ENCODE data around the gene LRRC23.

- TF ChIP-seq, protein P1, sequence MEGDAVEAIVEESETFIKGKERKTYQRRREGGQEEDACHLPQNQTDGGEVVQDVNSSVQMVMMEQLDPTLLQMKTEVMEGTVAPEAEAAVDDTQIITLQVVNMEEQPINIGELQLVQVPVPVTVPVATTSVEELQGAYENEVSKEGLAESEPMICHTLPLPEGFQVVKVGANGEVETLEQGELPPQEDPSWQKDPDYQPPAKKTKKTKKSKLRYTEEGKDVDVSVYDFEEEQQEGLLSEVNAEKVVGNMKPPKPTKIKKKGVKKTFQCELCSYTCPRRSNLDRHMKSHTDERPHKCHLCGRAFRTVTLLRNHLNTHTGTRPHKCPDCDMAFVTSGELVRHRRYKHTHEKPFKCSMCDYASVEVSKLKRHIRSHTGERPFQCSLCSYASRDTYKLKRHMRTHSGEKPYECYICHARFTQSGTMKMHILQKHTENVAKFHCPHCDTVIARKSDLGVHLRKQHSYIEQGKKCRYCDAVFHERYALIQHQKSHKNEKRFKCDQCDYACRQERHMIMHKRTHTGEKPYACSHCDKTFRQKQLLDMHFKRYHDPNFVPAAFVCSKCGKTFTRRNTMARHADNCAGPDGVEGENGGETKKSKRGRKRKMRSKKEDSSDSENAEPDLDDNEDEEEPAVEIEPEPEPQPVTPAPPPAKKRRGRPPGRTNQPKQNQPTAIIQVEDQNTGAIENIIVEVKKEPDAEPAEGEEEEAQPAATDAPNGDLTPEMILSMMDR (conservative IDR thresholded peaks at IDR 0.05 in 1 of 2, IDR thresholded peaks at IDR 0.05 in 1 of 2; ENCODE audit: low read depth in 1 of 2, low read length in 2 of 2) = no peak
- no peak for TF ChIP-seq EZH2 (IDR thresholded peaks at IDR 0.05; ENCODE audit: low read length, missing control alignments)
These were observed 47.0 kb downstream of the LRRC23 start for GRCh38 chr12:6951551-6952120.

Data from fibroblast of lung (primary cell).